Suppressor macrophage treated with lipopolysaccharide for 4 hours (primary cell): ENCODE measurements around the gene R3HDM2.

ENCODE experiments used
- DNase-seq: peaks from one replicate; pipeline ENCODE4 v3.0.0-alpha.2; 2020

Gene R3HDM2

DNA sequence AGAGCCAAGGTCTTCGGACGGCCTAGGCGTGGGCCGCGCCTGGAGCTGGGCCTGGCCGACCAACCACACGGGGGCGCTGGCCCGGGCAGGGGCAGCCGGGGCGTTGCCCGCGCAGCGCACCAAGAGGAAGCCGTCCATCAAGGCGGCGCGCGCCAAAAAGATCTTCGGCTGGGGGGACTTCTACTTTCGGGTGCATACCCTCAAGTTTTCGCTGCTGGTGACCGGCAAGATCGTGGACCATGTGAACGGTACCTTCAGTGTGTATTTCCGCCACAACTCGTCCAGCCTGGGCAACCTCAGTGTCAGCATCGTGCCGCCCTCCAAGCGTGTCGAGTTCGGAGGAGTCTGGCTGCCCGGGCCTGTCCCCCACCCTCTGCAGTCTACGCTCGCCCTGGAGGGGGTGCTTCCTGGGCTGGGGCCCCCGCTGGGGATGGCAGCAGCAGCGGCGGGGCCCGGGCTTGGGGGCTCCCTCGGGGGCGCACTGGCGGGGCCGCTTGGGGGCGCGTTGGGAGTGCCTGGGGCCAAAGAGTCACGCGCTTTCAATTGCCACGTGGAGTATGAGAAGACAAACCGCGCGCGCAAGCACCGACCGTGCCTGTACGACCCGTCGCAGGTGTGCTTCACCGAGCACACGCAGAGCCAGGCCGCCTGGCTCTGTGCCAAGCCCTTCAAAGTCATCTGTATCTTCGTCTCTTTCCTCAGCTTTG is 205.7 kb downstream of the R3HDM2 start:
- peak; percentile 87 for DNase-seq

DNA sequence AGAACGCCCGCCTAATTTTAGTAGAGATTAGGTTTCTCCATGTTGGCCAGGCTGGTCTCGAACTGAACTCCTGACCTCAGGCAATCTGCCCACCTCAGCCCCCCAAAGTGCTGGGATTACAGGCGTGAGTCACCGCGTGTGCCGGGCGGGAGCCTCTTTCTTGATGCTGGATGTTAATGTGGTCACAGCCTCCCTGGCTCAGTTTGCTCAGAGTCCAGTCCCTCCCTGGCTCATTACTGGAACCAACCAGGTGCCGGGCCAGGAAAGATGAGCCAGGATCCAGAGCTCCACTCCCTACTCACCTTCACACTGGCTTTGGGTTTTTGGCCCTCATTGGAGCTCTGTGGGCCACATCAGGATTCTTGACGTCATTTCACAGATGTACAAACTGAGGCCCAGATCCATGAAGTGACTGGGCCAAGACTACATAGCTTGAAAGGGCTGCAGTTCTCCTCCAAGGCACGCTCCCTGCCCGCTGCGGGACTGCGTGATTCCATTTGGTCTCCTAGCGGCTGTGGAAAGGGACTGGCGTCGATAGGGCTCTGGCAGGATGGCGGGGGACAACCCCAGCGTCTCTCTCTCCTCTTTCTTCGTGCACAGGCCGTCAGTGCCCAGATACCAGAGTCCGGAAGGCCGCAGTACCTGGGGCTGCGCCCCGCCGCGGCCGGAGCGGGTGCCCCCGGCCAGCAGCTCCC is 206.4 kb downstream of the R3HDM2 start:
- DNase-seq = no peak

DNA sequence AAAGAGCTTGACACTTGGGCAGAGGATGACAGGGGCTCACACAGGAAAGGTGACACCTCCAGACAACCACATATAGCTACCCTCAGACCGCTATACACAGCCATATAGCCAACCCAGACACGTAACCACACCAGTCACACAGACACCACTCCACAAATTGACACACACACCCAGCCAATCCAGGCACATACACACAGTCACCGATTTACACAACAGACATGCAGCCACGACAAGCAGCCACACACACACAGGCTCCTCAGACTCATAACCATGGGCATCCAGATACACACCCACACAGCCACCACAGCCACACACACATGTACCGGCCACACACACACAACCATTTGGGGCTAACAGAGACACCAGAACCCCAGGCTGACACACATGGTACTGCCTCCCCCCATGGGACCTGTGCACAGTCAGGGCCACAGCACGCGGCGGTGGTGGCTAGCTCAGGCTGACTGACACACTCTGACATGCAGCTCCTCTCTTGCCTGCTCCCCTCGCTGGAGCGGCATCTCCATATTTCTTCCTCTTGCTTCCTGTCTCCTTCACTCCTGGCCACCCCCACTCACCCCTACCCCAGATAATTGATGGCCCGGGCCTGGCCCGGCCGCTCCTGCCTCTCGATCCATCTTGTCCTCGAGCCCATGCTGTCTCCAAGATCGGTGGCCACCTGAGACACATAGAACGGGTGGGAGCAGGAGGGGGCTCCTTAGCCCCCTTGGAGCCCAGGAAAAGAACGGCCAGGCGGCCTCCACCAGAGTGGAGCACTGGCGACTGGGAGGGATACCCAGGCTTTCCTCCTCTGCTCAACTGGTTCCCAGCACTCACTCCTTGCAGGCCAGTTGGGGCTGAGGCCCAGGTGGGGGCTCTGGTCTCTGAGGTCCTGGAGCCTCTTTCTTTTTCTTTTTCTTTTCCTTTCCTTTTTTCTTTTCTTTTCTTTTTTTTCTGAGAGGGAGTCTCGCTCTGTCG is 207.4 kb downstream of the R3HDM2 start:
- no peak for DNase-seq

DNA sequence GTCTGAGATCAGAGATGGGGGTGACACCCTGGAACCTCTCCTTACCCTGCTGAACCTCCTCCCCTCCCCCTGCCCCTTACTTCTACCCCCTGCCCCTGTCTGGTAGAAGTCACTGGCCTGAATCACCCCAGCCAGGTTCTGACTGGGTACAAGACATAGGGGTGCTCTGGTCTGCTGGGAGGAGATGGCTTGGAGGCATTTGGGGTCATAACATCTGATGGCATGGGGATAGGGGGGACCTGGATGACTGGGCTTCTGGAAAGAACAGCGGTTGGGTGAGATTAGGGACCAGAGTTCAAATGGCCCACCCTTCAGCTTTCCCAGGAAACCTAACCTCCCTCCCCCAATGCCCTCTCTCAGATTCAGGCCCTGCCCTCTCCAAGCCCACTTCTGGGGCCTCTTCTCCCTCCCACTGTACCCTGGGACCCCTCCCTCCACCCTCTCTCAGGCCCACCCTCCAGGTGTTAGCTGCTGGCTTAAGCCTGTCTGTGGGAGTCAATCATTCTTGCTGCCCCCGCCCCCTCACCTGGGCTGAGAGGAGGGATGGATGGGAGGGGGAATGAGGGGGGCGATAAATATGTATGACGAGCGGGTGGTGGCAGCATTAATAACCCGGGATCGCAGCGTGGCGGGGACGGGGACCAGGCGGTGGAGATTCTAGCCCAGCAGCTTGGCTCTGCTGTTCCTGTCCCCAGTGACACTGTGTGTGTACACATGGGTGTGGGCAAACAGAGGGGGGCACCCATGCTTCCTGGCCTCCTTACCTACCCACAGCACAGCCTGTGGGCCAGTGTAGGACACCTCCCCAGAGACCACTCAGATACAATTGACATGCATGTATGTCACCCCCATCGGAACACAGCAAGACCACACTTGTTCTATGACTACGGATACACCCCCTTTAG is 208.3 kb downstream of the R3HDM2 start:
- no peak for DNase-seq

DNA sequence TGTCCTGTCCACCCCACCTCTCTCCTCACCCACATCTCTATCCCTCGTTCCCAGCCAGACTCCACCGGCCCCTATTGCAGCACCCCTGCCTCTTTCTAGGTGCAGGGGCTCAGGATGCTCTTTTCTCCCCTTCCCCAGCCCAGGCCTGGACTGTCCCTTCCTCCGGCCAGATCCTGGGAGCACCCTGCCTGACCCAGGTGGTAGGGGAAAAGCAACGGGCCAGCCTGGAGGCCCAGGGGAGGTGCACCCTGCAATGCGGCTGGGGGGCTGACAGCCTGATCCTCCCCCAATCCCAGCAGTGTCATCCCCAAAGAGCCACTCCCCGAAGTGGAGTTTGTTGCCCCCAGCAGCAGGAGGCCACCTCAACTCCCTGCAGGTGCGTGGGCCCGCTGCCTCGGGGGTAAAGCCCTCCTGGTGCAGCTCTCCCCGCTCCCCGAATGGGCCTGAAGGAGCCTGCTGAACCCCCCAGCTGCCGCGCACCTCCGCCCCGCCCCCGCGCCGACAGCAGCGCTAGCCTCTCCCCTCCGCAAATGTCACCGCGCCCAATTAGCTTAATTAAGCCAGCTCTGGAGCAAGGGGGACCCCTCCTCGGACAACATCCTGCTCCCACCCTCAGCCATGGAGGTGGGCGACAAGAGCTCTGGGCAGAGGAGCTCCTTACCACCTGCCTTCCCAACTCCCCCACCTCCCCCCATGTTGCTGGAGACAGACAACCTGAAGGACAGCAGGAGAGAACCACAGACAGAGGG is 209.5 kb downstream of the R3HDM2 start:
- no peak for DNase-seq

DNA sequence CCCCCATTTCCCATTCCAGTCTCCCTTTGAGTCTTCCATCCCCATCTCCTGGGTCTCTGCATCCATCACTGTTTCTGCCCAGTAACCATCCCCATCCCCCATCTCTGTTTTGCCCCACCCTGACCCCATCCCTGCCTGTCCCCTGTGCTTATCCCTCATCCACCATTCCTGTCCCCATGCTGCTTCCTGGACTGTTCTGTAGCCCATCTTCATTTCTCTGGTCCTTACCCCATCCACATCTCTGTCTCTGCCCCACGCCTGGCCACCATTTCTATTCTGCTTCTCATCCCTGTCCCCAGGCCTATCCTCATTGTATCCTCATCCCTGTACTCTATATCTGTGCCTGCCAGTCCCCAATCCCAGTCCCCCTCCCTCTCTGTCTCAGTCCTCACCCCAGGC is 210.1 kb downstream of the R3HDM2 start:
- DNase-seq = no peak

DNA sequence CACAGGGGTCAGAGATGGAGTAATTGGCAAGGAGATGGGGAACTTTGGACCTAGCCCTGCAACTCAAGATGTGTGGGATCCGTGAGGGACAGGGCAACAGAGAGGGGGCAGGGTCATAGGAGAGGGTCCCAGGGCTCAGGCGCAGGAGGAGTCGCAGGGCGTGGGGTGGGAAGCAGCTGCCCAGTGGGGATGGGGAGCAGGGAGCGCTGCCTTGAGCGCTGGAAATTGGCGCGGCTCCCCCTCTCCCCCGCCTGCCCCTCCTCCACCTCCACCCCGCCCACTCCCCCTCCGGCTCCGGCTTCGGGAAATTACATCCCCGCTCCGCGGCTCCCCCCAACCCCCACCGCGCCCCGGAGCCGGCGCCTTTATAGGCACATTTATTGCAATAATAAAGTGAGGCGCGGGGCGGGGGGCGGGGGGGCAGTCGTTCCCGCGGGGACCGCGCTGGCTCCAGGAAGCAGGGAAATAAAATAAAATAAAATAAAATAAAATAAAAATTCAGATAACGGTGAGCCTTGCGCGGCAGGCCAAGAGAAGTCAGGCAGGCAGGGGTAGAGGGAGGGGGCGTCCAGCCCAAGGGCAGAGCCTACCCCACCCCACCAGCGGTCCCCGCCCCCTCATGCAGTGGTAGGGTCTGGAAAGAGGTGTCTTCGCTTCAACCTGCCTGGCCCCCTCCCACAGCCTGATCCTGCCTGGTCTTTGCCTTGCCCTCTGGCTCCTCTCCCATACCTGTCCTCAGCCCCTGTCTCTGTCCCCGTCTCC is 210.7 kb downstream of the R3HDM2 start:
- no peak for DNase-seq

DNA sequence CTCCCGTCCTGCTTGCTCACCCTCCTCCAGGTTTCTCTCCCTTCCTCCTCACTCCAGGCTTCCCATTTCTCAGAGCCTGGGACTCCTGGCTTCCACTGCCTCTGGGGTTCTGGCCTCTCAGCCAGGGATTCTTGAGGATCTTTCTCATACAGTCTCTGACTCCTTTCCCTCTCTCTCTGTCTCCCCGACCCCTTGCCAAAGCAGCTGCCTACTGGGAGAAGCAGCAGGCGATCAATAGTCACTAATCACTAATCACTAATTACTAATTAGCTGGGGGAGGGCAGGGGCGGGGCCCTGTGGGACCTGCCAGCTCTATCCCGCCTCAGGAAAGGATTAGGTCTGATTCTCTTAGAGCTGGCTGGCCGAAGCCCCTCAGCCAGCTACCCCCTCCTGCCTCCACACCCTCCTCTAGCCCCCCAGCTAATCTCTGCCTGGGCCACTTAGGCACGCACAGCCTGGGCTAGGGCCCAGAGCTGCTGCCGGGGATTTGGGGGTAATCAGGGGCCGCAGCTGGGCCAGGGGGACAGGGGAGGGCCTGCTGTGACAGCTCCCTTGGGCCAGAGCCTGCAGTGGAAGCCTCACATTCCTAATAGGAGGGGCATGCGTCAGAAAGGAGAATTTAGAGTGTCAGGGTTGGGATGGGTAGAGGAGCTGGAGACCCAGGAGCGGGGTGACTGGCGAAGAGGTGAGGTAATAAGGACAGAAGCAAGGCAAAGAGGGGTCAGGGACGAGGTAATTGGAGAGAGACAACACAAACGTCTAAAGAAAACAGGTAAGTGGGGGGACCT is 211.4 kb downstream of the R3HDM2 start:
- no peak for DNase-seq

DNA sequence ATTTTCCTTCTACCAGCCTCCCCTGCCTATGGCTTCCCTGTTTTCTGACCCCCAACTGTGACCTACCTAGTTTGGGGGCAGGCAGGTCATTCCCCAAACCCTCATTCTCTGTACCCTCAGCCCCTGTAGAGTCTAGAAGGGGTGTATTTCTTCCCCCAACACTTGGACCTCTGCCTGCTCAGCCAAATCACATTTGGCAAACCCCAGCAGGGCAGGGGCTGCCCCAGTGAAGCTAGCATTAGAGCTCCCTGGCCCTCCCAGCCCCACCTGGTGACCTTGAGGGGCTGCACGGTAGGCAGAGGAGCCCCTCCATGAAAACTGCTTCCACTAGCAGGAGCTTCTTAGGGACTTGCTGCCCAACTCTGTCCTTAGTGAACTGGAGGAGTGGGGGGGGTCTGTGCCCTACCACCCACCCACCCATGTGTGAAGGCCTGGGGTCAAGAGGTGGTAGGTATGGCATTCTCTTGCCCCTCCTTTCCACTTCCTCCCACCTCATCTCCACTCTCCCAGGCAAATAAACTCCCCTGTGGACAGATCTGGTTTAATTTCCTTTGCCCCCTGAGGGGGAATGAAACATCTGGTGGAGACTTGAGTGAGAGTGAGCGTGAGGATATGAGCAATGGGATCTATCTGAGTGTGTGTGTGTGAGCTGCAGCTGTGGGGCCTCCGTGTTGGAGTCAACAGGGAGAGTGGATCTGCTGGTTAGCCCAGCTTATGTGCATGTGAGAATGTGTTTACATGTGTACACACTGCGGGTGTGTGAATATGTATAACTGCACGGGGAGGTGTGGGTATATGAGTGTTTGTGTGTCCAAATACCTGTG is 212.6 kb downstream of the R3HDM2 start:
- DNase-seq = no peak

DNA sequence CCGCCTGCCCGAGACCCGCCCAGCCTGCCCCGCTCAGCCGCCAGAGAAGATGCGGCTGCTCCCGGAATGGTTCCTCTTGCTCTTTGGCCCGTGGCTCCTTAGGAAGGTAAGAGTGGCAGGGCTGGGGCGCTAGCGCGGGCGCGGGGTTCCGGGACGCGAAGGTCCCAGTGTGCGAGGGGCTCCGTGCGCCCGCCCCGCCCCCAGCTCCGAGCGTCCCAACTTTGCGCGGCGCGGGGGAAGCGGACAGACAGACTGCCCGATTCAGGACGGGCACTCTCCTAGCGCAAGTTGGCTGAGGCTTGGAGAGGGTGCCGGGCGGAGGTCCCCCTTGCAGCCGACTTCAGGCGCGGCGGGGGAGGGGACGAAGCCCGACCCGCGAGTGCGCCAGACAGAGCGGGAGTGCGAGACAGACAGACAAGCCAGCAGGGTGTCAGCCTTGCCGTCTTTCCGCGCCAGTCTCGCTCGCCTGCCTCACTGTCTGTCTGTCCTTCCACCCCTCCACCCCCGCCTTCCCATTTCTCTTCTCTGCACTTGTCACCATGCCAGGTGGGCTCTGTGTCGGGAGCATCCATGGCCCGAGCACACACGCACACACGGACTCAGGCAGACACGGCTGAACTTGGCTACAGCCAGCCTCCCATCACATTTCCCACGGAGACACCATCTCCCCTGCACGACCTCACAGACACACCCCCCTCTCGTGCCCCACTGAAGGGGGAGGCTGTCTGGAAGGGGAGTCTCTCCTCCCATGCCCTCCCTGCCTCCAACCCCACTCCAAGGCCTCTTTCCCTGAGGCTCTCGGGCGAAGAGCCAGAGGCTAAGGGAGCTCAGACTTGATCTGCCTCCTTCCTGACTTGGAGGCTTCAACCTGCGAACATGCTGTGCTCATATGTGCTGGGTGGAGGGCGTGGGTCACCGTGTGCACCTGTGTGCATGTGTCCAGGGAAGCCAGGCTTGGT is 213.6 kb downstream of the R3HDM2 start:
- no peak for DNase-seq

DNA sequence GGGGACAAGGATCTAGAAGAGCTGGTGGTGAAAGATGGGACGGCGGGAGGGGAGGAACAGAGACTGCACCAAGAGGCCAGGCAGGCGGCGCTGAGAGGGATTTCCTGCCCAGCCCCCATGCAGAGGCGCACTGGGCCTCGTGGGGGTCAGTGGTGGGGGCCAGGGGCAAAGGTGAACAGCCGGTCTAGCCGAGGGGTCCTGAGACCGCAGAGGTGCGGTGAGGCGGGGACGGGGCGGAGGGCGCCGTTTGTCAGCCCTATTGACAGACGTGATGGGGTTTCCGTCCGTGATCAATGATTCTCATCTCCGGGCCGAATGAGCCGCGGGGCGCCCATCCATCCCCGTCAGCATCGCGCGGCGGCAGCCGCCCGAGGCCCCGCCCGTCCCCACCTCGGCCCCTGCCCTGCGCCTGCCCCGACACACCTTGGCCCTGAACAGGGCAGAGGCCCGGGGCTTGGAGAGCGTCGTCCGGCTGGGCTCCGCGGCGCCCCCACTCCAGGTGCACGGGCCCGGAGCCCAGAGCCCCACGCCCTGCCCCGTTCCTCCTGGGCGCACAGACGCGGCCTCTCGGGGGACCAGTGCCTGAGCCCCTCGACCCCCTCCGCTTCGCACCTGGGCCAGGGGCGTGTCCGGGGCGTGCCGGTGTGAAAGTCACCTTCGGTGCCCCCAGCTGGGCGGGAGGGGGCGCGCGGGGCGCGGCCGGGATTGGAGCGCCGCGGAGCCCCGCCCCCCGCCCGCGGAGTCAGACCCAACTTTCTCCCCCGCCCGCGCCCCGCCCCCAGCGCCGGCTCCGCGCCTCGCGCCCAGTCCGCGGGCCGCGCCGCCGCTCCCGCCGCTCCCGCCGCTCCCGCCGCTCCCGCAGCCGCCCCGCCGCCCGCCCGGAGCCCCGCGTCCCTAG is 214.6 kb downstream of the R3HDM2 start, which contains the start of gene NXPH4:
Gene NXPH4 (plus strand): TSS at position 781 of the 898 bp plus-strand sequence. CDS start 176 bp downstream, outside the sequence.
- no peak for DNase-seq

DNA sequence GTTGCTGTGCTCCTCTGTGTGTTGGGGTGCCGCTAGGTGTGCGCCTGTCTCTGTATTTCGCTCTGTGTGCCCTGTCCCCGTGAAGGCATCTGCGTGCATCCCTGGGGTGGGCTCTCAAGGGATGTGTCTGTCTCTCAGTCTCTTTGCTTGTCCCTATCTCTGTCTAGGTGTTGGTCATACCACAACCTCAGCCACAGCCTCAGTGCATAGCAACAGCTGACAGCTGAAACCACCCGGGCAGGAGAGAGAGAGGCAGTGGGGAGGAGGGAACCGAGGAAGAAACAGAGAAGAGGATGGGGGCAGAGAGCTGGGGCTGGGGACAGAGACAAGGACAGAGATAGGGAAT is 215.2 kb downstream of the R3HDM2 start:
- no peak for DNase-seq

DNA sequence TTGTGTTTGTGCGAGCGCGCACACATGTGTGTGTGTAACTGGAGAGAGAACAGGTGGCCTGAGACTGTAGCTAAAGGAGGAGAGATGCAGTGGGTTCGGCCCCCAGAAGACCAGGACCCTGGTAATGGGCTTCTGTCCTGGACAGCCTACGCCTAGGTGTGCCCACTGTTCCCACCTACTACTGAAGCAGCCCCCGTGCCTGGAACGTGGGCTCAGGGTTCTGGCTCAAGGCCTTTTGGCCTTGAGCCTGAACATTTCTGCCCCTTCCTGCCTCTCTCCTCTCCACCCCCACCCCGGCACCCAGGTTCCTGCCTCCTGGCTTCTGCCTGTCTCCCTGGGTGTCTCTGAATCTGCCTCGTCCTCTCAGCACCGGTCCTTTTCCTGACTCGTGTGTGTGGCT is 215.8 kb downstream of the R3HDM2 start:
- DNase-seq = no peak

DNA sequence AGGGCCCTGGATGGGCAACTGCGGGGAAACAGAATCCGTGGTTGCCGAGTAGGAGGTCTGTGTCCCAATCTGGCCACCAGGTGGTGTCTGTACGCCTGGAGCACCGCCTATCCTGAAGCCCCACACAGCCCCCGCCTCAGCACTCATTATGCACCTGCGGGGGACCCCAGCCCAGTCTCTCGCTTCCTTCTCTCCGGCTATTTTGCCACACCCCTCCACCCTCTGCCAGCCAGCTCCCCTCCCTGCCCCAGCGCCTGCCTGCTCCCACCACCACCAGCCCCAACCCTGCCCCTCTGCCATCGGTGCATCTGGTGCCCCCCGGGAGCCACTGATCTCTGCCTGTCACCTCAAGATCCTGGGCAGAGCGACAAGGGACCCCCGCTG is 216.5 kb downstream of the R3HDM2 start:
- peak; percentile 67 for DNase-seq

DNA sequence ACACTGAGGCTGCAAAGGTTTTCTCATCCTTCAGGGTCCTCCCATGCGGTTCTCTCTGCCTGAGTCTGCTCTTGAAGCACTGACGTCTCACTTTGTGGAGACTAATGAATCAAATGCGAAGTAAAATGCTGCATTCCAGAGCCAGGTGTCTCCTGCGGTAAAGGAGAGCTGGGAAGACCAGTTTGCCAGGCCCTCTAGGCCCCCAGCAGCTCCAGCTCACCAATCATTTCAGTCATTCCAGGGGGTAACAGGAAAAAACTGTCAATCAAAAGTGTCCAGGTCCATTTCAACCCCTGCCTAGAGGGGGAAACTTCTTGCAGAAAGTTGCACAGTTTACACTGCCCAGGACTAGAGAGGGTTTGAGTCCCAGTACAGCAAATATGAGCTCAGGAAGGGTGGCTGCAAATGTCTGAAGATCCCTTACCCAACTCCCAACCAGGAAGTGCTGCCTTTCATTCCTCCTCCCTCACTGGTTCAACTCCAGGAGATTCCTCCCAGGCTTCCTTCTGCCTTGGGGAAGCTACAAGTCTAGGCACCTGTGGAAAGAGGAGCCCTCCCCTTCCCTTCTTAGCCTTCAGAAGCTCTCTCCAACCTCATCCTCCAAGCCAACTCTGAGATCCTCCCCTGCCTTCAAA is 217.0 kb downstream of the R3HDM2 start:
- DNase-seq = no peak

DNA sequence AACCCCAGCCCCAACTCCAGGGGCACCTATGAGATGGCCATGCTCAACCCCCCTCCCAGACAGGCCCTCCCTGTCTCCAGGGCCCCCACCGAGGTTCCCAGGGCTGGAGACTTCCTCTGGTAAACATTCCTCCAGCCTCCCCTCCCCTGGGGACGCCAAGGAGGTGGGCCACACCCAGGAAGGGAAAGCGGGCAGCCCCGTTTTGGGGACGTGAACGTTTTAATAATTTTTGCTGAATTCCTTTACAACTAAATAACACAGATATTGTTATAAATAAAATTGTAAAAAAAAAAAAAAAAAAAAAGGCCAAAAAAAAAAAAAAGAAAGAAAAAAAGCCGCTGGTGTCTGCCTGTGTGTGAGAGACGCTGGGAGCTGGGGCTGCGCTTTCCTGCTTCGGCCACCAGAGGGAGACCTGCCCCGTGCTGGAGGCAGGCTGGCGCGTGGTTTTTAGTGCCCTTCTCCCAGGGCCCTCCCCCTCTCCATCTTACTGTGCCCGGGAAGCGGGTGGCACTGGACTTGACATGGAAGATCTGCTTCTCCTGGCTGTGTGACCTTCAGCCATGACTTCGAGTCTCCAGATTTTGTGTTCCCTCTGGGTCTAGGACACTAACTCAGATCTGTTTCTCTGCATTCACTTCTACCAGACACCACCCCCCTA is 217.7 kb downstream of the R3HDM2 start:
- peak; percentile 91 for DNase-seq
